ENCODE results near the gene LRRC25.
"Not testable (repeated sequence)": the region's sequence is repeated elsewhere in the genome, so short reads cannot be mapped to it uniquely, and the experiment has no call there.

Gene LRRC25

DNA sequence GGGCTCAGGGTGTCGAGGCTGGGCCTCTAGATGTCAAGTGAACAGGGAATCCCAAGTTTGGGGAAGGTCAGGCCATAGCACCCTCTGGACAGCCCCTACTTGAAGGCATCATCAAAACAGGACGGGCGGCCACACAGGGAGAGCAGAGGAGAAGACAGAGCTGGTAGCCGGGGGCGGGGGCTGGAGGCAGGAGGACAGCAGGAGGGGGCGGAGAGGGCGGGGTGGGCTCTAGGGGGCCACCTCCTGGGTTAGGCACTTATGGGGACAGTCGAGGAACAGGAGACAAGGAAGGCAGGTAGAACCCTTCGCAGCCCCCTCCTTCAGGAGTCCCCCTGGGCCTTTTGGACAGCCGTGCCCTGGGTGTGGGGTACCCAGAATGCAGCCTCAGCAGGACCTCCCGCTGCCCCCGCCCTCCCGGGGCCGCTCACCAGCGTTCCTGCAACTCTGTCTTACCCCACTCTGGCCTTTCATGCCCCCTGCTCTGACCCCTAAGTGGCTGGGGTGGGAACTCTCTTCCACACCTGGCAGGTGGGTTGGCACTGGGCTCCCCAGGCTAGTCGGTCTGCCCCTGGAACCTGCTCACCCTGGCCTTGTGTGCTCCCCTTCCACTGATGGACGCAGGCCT is 27.6 kb upstream of the LRRC25 start:
- no peak for DNase-seq (ENCODE audit: low read depth)

DNA sequence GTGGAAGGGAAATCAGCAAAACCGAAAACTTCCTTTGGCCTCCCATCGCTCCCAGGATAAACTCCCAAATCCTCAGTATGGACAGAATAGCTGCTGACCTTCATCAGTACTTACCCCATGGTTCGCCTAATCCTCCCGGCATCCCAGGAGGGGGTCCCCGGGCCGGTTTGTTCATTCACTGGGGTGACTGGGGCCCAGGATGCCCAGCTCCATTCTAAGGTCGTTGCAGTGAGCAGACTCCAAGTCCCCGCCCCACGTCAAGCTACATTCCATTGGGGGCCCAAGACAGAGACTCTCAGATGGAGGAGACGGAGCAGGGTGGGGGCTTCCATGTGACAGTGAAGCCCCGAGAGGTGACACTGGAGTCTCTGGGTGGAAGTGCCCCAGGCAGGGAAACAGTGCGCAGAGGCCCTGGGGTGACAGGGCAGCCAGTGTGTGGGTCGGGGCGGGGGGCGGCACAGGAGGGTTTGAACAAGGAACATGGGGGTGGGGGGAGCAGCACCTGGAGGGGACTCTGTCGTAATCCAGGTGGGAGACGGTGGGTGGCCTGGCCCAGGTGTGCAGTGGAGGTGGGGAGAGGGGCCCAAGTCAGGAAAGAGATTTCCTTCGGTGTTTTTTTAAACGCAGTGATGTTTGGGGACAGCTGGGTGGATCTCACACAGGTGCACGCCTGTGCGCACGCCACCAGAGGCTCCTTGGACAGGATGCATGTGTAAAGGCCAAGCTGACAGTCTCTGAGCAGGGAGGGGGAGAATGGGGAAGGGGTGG is 26.9 kb upstream of the LRRC25 start:
- no peak for DNase-seq (ENCODE audit: low read depth)

- DNase-seq (ENCODE audit: low read depth) = no peak
Measured at GRCh38 chr19:18423258-18424020, 26.0 kb upstream of the LRRC25 start.

GRCh38 chr19:18422530-18423191 is 25.2 kb upstream of the LRRC25 start:
- no peak for DNase-seq (ENCODE audit: low read depth)

DNA sequence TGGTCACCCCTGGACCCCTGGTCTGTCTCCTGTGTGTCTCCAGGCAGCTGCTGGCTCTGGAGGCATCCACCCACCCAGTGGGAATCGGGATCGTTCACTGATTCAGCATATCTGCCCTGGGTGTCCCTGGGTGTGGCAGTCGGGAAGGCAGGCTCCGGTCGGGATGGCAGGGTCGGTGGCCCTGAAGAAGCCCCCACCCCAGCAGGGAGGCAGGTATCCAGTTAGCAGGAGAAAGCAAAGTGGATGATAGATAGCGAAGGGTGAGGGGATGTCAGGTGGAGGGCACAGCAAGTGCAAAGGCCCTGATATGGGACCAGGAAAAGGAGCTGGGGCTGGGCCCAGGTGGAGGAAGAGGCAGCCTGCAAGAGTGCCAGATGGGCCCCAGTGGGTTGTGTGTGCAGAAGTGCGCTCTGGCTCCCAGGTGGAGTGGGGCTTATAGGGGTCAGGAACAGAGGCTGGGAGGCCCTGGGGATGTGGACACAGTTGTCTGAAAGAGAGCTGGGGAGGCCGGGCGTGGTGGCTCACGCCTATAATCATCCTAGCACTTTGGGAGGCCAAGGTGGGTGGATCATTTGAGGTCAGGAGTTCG is 24.0 kb upstream of the LRRC25 start:
- no peak for DNase-seq (ENCODE audit: low read depth)

DNA sequence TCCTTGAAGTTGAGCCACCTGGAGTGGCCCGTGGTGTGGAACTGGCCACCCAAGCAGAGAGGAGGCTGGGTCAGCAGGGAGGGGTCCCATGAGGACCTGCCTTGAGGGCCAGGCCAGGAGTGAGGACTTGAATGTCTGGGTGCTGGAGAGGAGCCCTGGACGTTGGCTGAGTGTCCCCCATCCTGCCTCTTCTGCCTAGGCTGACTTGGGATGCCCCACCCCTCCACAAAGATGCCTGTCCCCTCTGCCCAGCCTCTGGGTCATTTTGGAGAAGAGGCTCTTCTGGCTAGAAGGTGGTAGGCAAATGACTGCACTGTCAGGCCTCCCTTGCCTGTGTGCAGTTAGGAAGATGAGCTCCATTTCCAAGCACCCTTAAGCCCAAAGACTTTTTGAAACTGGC is 23.5 kb upstream of the LRRC25 start:
- no peak for DNase-seq (ENCODE audit: low read depth)

GRCh38 chr19:18419699-18420460 is 22.5 kb upstream of the LRRC25 start:
- no peak for DNase-seq (ENCODE audit: low read depth)

DNA sequence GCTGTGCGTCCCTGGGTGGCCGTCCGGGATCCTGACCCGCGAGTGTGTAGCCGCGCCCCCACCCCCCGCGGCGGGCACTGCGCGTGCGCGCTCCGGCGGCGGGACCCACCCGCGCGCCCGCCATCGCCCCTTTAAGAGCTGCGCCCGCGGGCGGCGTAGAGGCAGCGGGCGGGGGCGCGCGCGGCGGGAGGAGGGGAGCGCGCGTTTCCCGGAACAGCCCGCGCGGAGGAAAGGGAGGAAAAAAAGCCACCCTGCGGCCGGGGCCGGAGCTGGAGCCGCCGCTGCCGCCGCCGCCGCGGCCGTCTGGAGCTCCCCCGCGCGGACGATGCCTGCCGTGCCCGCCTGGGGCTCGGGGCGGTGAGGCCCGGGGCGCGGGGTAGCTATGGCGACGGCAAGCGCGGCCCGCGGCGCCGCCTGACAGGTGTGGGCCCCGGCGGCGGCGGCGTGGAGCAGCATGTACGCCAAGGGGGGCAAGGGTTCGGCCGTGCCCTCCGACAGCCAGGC is 21.8 kb upstream of the LRRC25 start, which contains the start of gene SSBP4:
TSS of gene SSBP4 (plus strand) at position 204 of the 504 bp plus-strand sequence. CDS start at position 455, 251 bp downstream.
- DNase-seq (ENCODE audit: low read depth) = peak; percentile 79

- no peak for DNase-seq (ENCODE audit: low read depth)
Measured at GRCh38 chr19:18418483-18419194, 21.2 kb upstream of the LRRC25 start.

DNA sequence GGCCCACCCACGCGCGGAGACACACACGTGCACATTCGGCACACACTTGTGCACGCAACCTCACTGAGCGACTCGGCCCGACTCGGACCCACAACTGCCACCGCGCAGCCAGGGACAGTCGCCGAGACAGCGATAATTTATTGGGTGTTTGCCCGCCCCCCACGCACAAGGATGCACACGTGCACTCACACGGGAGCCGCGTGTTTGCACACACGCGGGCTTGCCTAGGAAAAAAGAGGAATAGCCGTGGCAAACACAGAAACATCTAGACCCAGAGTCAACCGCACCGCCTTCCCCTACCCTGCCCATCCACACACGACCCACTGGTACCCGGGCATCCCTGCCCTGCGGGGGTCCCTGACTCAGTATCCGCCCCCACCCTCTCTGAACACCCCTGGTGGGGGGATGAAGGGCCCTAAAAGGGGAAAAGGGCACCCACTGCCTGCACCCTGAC is 20.6 kb upstream of the LRRC25 start:
- DNase-seq (ENCODE audit: low read depth) = no peak

DNA sequence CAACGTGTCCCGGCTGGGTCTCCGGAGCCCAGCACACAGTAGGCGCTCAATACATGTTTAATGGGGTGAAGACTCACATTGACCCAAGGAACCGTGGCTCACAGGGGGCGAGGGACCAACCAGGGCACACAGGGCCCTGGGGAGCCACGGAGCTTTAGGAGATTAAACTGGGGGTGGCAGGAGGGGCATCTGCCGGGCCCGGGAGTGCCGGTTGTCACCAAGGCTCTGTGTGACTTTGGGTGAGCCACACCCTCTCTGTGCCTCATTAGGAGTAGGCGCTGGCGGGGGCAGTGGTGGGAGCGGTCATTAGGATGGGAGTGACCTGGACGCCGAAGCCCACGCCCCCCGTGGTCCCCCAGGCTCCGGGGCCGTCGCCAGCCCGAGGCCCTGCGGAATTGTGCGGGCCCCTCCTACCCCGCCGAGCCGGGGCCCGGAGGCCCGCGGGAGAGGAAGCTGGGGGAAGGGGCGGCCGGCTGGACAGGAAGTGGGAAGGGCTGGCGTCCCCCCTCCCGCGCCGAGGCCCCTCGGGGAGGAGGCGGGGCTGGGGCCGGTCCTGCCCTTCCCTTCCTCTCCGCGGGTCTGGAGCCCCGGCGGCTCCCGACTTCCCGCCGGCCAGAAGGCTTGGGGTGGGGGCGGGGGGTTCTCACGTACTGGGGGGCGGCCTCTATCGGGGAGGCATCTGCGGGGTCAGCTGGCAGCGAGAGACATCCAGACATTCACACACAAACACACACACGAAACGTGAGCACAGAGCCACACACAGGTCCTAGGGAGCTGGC is 20.0 kb upstream of the LRRC25 start:
- peak; percentile 81 for DNase-seq (ENCODE audit: low read depth)

DNA sequence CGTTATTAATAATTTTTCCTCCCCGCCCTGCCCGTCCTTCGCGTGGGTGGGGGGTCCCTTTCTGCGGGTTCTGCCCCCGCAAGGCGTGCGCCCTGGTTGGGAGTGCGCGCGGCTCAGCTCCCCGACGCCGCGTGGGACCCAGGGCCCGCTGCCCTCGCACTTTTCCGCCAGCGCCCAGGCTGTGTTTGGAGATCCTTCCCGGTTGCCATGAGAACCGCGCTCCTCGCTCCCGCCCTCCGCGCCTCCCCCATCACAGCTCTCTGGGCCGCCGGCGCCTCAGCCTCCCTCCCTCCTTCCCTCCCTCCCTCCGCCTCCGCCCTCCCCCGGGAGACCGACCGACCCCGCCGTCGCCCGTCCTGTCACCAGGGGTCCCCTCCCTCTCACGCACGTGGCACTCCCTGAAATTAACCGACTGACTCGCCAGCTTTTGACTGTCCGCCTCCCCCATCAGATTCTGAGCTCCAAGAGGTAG is 19.4 kb upstream of the LRRC25 start:
- DNase-seq (ENCODE audit: low read depth) = peak; percentile 90

- DNase-seq (ENCODE audit: low read depth) = peak; percentile 70
Measured at GRCh38 chr19:18415178-18415867, 17.9 kb upstream of the LRRC25 start.

DNA sequence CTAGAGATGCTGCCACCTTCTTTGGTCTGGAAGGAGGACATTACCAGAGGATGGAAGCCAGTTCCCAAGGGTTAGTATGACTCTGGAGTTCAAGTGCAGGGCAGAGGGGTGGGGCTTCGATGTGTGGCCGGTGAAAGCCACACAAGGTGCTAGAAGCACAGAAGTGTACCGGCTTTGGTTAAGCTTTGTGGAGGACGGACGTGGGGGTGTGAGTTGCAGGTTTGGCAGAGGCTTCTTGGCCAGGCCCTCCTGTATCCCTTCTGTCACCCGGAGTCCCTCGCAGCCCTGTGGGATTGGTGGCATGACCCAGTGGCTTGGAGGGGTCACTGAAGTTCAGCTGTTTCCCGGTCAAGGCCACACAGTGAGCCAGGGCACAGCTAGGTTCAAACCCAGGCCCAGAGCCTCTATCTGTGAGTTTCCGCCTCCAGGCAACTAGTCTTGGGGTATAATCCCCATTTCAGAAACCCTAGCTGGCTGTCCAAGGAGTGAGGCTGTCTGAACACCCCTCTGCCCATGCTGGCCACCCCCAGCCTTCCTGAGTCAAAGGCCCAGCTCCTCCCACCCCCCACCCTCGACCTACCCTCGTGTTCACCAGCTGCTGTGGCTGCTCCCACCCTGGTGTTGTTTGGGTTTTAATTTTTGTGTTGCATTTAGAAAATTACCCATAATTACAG is 17.2 kb upstream of the LRRC25 start:
- DNase-seq (ENCODE audit: low read depth) = peak; percentile 55

DNA sequence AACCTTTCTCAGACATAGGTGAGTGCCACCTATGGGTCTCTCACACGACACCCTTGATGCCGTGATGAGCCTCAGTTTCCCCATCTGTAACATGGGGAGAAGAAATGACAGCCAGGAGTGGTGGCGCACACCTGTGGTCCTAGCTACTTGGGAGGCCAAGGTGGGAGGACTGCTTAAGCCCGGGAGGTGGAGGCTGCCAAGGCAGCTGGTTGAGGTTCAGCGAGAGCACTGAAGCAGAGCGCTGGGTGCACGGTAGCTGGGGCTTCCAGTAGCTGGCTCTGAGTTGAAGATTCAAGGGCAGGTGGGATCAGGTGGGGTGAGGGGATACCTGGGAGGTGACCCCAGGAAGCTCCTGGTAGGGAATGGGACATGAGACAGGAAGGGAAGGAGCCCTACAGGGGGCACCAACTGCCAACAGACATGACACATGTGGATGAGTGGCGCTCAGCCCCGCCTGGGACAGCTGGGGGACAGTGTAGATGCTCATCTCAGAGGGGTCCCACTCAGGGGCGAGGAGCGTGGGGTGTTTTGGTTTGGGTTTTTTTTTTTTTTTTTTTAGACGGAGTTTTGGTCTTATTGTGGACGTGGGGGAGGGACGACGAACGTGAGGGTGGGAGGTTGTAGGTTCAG is 15.3 kb upstream of the LRRC25 start:
- no peak for DNase-seq (ENCODE audit: low read depth)

DNA sequence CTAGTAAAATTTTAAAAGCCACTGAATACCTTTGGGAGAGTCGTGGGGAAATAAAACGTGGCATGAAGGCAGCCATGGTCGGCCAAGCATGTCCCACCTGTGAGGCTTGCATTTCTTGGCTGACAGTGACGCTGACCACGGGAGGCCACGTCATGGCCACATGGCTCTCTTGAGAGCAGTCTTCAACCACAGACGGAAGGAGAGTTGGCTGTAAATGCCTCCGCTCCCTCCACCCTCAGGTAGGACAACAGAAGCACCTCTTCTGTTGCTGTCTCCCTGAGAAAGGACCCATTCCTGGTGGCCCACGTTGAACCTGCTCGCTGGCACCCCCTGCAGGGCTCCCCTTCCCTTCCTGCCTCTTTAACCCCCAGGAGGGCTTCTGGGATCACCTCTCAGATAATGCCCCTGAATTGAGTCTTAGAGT is 10.6 kb upstream of the LRRC25 start:
- DNase-seq (ENCODE audit: low read depth) = no peak

DNA sequence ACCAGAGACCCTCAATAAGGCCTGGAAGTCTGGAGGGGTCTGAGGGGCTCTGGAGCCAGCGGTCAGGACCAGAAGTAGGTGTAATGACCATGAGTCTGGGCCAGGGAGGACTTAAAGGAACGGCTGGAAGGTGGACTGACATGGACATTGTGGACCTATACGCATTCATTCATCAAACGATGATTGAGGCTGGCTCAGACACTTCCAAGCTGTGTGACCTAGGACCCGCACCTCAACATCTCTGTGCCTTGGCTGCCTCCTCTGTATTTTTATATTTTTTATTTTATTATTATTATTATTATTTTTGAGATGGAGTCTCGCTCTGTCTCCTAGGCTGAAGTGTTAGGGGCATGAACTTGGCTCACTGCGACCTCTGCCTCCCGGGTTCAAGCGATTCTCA is 9.3 kb upstream of the LRRC25 start:
- no peak for DNase-seq (ENCODE audit: low read depth)

- DNase-seq (ENCODE audit: low read depth) = not testable (repeated sequence)
Measured at GRCh38 chr19:18405754-18406153, 8.3 kb upstream of the LRRC25 start.

All from iris pigment epithelial cell (primary cell).